CD4-positive, alpha-beta T cell treated with Interleukin-6 at 100 ng/mL for 8 hours (primary cell): ENCODE data around the gene BORCS5.
A peak's percentile ranks its signal among the peaks of the same experiment; 100 is the strongest.
"Not testable (repeated sequence)": the region's sequence is repeated elsewhere in the genome, so short reads cannot be mapped to it uniquely, and the experiment has no call there.

Experiments used
- DNase-seq: peaks from one replicate; pipeline ENCODE4 v3.0.0-alpha.2; 2020; ENCODE audit warnings: mixed read lengths, low spot score

BORCS5 gene

DNA sequence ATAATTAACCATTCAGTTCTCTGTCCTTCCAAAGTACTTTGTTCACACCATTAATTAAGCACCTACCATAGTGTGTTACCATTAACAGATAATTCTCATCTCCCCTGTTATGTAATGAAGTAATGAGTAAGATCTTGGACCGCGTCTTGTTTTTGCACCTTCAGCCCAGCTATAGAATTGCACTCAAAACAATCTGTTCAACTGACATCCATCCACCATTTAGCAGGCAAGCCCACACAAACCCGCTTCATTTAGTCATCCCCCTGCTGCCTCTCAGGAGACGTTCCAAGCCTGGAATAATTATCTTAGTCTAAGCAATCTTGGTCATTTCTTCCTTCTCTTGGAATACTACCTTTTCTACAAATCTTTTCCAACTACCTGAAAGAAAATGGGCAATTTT lies 131.4 kb downstream of the BORCS5 start:
- no peak for DNase-seq

DNA sequence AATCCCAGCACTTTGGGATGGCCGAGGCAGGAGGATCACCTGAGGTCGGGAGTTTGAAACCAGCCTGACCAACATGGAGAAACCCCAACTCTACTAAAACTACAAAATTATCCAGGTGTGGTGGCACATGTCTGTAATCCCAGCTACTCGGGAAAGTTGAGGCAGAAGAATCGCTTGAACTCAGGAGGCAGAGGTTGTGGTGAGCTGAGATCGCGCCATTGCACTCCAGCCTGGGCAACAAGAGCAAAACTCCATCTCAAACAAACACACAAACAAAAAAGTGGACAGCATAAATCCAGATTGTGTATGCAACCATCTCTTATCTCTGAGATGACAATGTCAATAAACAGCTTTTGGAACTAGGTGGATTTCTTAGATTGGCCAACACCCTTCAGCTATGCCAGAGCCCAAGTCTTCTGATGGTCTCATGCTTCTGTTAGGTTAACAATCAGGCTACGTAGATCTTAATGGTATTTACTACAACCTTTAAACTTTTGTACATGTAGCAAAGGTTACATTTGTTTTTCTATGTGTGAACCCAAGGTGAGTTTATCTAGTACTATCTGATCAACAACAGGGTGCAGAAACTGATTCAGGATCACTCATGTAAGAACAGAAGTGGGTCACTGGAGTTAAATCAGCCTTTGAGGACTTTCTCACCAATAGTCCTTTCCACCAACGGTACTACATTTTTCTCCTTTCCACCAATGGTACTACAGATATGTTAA lies 132.1 kb downstream of the BORCS5 start:
- DNase-seq = no peak

DNA sequence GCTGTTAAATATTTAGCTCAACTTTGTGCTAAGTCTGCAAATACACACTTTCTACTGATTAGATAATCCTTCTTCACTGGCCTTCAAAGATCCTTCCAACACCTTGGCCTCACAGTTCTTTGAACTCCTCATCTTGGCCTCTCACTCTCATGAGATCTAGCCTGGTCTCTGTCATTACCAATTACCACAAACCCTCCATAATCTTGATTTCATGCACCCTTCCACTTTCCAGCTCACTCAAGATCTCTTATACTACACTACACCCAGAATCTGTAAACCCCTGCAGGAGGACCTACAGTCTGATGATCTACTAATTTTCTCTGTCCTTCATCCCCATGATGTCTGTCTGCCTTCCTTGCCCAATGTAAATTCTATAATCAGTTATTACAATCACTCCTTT lies 134.7 kb downstream of the BORCS5 start:
- no peak for DNase-seq

DNA sequence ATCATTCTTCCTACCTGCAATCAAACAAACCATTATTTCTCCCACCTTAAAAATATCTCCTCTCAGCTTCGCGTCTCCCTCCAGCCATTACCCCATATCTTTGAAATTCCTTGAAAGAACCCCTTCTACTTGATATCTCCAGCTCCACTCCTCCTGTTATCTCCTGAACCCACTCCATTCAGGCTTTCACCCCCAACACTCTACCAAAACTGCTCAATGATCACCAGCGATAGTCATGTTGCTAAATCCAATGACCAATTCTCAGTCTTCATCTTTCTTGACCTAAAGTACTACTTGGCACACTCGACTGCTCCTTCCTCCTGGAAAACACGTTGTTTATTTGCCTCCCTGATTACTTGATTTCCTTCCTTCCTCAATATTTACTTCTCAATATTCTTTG lies 135.7 kb downstream of the BORCS5 start:
- no peak for DNase-seq

GRCh38 chr12:12495536-12495935 lies 138.7 kb downstream of the BORCS5 start:
- no peak for DNase-seq

GRCh38 chr12:12498210-12498609 lies 141.3 kb downstream of the BORCS5 start:
- DNase-seq = no peak

- DNase-seq = no peak
Measured at GRCh38 chr12:12499909-12500604, 143.2 kb downstream of the BORCS5 start.

- DNase-seq = no peak
Measured at GRCh38 chr12:12501121-12501520, 144.2 kb downstream of the BORCS5 start.

GRCh38 chr12:12502130-12502814 lies 145.4 kb downstream of the BORCS5 start:
- DNase-seq = not testable (repeated sequence)

DNA sequence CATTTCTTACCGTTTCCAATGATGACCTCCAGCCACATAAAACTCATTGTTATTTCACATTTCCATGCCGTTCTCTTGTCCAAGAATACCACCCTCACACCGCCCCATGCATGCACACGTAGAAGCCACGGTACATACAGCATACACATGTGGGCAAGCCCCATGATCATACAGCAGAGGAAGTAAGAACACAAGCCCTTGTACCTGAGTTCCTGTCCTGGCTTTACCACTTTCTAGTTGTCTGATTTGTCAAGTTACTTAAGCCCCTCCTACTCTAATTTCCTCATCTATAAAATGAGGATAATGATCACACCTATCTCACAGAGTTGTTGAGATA lies 145.9 kb downstream of the BORCS5 start:
- peak; percentile 7 for DNase-seq

DNA sequence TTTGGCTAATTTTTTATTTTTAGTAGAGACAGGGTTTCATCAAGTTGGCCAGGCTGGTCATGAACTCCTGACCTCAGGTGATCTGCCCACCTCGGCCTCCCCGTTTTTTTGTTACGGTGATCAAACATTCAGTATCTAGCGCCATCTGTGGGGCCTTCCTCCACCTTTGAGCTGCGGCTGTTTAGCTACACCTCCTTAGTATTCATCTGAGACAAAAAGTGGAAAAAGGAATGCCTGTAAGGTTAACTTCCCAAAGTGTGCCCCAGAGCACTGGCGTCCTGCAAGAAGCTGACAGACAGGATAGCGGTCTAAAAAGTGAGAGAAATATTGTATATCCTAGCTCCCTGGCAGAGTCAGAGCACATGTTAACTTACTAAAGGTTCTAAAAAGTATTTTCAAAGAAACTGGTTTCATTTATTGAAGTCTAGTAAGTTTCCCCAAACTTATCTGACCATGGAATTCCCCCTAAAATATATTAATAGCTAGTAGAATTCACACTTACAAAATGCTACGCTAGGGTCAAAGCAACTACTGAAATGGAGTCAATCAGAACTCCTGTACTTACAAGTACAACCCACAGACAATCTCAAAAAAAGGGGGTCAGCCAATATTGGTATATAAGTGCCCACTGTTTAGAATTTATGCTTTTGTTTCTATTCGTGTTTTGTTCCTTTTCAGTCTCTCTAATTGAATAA lies 146.7 kb downstream of the BORCS5 start:
- DNase-seq = peak; percentile 23

DNA sequence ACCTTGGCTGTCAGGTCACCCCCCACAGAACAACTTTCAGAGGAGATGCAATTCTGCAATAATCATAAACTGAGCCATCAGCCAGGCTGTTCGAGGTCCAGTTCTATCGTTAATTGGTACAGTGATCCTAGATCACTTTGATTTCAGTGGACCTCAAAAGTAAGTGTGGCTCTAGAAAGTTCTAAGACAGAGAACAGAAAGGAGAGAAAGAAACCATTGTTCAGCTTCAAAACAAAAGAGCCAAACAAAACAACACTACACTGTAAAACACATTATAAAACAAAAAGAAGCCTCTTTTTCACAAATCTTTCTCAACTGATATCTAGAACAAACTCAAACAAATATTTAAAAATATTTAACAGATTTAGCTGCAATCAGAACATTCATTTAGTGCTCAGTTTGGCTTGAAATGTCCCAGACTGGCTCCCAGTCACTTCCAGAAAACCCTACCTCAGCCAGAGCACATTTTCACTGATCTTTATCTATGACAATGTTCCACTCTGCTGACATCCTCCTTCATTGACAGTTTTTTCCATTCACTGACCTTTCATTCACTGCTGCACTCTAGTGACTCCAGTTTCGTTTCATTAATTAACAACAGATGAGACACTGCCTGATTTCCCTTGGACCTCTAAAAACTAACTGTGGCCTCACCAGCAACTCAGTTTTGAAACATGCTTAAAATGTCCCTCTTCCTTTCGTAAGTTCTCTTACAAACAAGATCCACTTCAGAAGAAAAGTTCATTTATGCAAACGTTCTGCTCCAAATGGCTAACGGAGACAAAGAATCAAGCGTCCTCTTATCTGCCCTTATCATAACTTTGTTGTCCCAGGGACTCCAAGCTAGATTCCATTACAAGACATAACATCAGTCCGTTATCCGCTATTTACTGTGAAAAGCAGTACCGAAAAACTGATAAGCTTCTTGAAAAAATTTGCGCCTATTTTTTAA lies 148.9 kb downstream of the BORCS5 start:
- peak; percentile 20 for DNase-seq

- no peak for DNase-seq
Measured at GRCh38 chr12:12506496-12506890, 149.6 kb downstream of the BORCS5 start.

- DNase-seq = no peak
Measured at GRCh38 chr12:12507121-12507520, 150.2 kb downstream of the BORCS5 start.

GRCh38 chr12:12508612-12509011 lies 151.7 kb downstream of the BORCS5 start:
- no peak for DNase-seq

DNA sequence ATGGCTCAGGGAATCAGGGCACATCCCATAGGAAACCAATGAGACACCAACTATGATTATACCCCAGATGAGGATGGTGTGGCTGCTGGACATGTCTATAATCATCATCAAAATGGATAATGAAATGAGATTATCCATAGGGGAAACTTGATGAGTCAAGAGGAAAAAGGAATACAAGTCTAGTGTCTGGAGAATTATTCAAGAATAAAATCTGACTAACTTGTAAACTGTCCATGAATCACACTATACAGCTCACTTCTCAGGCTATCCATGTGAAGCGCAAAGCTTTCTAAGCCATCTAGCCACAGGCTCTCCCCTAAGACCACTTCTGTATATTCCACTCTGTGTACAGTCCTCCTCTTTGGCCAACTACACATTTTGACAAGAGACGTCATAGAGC lies 153.3 kb downstream of the BORCS5 start:
- DNase-seq = no peak

- DNase-seq = no peak
Measured at GRCh38 chr12:12510551-12510950, 153.7 kb downstream of the BORCS5 start.

DNA sequence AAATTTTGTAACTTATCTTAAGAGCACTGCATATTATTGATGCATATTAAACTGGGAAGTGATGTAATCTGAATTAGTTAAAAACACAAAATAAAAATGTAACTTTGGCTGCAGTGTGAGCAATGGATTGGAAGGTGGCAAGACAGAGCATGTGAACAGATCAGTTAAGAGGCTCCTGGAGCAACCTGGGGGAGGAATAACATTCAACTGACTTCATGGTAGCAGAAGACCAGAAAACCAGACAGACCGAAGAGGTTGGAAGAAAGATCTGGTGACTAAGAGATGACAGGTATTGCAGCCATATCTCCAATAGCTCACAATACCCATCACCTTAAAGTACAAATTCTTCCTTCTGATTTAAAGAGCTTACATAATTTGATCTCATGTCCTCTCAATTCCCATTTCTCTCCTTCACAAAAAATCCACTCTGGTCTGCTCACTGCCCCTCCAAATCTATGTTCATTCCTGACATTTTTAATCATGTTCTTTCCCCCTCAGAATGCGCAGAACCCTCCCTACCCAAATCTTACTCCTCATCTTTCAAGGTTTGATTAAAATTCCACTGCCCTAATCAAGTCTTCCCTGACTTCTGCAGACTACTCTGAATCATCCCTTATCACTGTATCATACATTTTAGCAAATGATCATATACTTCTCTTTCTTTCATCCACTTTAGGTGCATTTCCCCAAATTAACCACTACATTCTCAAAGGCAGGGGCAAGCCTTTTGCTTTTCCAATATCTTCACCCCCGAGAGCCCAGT lies 154.3 kb downstream of the BORCS5 start:
- no peak for DNase-seq

DNA sequence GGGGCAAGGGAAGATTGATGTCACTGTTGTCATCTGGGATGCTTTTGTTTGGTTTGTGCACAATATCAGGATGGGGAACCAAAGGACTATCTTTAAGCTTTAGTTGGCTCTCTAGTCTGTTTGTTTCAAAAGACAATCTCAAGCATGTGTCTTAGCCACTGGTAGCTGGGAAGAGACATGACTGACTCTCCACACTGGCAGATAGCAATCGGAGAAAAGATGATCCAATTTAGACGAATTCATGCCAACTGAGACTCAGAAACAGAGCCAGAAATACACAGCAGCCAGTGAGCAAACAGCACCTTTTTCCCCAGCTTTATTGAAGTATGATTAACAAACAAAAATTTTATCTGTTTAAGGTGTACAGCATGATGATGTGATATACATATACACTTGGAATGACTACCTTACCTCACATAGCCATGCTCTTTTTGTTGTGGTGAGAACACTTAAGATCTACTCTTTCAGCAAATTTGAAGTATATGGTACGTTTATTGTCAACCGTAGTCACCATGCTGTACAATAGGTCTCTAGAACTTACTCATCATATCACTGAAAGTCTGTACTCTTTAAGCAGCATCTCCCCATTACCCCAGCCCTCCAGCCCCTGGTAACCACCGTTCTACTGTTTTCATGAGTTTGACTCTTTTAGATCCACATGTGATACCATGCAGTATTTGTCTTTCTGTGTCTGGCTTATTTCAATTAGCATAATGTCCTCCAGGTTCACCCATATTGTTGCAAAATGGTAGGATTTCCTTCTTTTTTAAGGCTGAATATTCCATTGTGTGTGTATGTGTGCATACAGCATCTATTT lies 155.2 kb downstream of the BORCS5 start:
- no peak for DNase-seq
